HG02623 (cell line): ENCODE results near the gene PTPRN2.
"Not testable (repeated sequence)": the region's sequence is repeated elsewhere in the genome, so short reads cannot be mapped to it uniquely, and the experiment has no call there.

ENCODE experiments used
- ATAC-seq: cut with Tn5 transposase; IDR thresholded peaks from one replicate; pipeline ENCODE4 v1.9.1; 2021; ENCODE audit warnings: moderate library complexity; ENCODE audit not compliant: unreplicated experiment

The PTPRN2 gene

GRCh38 chr7:158408318-158408920 is 179.2 kb downstream of the PTPRN2 start:
- ATAC-seq: no peak

GRCh38 chr7:158407581-158408317 is 179.9 kb downstream of the PTPRN2 start:
- ATAC-seq: no peak

- ATAC-seq: no peak
Measured at GRCh38 chr7:158406801-158407200, 180.8 kb downstream of the PTPRN2 start.

GRCh38 chr7:158406364-158406763 is 181.3 kb downstream of the PTPRN2 start:
- ATAC-seq: no peak

DNA sequence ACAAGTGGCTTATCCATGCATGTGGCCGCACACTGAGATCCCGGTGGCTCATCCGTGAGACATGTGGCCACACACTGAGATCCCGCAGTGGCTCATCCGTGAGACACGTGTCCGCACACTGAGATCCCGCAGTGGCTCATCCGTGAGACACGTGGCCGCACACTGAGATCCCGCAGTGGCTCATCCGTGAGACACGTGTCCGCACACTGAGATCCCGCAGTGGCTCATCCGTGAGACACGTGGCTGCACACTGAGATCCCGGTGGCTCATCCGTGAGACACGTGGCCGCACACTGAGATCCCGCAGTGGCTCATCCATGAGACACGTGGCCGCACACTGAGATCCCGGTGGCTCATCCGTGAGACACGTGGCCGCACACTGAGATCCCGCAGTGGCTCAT is 181.9 kb downstream of the PTPRN2 start:
- ATAC-seq: not testable (repeated sequence)

- no peak for ATAC-seq
Measured at GRCh38 chr7:158405324-158405723, 182.3 kb downstream of the PTPRN2 start.

DNA sequence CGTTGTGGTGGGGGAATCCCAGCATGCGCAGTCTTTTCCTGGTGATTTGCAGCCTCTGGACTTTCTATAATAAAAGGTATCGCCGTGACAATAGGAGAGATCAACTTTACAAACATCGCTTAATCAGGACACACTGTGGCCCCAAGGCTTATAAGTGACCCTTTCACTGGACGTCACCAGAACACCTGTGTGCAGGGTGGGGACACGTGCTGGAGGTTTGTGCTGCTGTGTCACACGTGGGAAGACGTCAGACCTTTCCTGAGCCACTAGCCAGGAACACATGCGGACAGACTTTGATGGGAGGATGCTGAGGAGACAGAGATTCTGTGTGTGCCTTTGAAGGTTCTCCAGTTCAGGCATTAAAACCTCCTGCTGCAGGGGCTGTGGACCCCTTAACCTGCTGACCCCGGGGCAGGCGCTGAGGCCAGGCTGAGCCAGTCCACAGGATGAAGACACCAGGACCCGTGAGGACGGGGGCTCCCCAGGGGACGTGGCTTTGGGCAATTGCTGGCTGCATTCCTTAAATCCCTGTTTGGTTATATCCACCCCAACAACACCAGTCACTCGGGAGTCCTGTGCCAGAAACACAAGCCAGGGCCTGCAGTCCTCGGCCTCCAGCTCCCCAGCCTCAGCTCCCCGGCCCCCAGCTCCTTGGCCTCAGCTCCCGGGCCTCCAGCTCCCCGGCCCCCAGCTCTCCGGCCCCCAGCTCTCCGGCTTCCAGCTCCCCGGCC is 183.4 kb downstream of the PTPRN2 start:
- ATAC-seq: no peak

- ATAC-seq: no peak
Measured at GRCh38 chr7:158403013-158403821, 184.4 kb downstream of the PTPRN2 start.

DNA sequence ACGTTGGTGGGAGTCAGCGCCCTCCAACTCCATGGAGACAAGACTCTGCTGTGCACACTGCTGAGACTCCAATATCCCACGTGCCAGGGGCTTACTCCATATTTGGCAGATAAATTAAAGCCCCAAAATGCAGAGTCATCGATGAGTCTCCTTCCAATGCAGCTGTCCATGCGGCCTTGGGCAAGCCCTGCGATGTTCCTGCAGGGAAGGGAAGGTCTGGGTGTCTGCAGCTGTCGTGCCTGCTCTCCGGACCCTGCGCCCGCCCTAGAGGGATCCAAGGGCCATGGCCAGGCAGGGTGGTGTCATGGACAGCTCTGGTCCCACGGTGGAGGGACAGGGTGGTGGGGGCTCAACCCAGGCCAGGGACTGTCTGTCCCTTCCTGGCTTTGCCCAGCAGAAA is 185.2 kb downstream of the PTPRN2 start:
- ATAC-seq: no peak

- ATAC-seq: no peak
Measured at GRCh38 chr7:158401826-158402225, 185.8 kb downstream of the PTPRN2 start.

DNA sequence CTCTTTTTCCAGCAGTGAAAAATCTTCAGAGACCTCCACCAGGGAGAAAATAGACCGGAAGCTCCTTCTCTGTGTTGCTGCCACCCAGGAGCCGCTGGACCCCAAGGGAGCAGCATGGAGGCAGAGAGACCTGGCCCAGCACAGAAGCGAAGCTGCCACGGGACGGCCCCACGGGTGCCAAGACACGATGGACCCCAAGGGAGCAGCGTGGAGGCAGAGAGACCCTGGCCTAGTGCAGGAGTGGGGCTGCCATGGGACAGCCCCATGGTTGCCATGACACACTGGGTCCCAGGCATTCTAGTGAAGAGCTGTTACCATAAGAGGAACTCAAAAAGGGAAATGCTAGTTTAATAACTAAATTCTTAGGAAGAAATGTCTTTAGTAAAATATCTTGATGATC is 186.3 kb downstream of the PTPRN2 start:
- no peak for ATAC-seq

DNA sequence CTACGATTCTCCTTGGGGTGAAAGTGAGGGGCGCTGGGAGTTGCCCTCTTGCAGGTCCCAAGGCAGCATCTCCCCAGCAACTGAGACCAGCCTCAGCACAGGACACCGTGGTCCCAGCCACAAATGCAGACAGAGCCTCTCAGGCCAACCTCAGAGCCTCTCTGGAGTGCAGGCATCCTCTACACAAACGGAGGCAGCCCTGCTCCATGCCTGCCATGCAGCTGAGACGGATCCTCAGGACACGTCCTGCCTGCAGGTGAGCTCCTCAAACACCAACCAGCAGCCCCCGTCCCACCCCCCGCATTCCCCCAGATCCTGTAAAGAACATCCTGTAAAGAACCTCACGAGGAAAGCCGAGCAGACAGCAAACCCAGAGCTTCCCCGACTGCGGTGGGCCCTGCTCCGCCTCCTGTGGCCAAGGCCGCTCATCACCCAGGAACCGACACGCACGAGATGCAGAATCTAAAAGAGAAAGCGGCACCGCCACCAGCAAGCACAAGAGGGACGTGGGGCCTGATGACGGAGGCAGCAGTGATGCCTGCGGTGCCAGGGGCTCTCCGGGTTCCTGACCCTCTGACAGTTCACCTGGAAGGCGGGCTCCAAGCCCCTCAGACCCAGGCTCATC is 186.9 kb downstream of the PTPRN2 start:
- ATAC-seq: no peak

GRCh38 chr7:158399762-158400161 is 187.9 kb downstream of the PTPRN2 start:
- ATAC-seq: no peak

DNA sequence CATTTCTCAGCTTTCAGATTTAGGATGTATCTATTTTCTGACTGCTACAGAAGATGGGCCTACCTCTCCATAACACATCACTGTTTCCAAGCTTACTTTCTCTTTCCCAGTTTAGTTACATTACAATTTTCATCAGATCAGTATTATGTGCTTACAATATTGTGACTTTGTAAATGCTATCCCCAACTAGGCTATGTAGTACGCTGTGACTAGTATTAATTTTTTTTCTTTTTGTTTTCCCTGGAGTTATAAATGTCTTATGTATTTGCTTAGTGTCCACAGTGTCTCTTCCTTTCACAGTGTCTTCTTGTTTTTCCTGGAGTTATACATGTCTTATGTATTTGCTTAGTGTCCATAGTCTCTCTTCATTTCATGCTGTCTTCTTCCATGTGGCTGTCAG is 188.9 kb downstream of the PTPRN2 start:
- no peak for ATAC-seq

DNA sequence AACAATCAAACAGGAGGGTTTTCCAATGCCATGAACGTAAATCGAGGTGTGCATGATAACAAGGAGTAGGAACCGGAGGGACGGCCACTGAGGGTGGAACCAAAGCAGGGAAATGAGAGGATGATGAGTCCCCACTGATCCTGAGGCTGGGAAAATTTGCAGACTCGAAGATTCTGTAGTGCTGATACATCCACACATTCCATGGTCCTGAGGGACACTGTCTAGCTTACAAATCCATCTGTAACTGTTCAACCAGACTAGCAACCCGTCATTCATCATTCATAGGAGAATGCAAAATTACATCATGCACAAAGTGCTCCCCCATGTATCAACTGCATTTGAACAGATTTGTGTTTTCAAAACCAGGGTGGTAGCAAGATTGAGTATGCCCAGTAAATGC is 189.7 kb downstream of the PTPRN2 start:
- no peak for ATAC-seq

DNA sequence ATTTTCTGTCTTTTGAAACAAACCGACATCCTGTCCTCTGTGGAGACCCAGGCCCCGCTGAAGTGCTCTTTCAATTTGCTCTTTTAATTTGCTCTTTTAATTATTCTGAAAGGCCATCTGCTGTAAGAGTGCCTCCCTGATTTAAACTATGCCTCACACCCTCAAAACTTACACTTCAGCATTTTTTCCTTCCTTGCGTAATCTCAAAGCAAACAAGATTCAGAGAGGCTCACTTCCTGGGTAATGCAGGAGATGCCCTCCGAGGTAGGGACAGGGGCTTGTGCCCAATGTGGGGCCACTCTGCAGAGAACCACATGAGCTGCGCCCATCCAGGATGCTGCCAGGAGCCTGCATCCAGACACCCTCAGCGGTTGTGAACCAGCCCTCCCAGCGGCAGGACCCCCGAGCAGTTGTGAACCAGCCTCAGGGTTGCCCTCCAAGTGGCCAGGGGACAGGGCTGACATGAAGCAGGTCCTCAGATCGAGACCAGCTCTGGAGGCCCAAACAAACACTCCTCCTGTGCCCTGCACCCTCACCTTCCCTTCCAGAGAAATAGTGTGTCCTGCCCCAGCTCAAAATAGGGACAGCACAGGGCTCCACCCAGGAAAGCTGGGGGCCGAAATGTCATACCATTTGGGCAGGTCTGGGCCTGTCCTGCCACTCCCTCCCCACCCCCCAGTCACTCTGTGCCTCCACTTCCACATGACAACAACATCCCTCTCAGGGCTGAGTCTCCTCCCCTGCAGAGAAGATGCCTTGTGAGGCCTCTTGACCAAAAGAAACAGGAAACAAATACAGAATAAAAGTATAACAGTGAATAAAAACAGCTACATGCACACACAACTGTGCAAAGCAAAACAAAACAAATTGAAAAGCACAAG is 190.4 kb downstream of the PTPRN2 start:
- ATAC-seq: no peak

GRCh38 chr7:158396301-158396905 is 191.2 kb downstream of the PTPRN2 start:
- ATAC-seq: no peak

- no peak for ATAC-seq
Measured at GRCh38 chr7:158395780-158396278, 191.8 kb downstream of the PTPRN2 start.

GRCh38 chr7:158395349-158395748 is 192.3 kb downstream of the PTPRN2 start:
- no peak for ATAC-seq
